Activated CD4-positive, alpha-beta memory T cell treated with anti-CD3 and anti-CD28 coated beads, Interleukin-2, amount 10 ng/mL, durations not matched to agents 7 days and 5 days (primary cell): ENCODE measurements around the gene HLA-DOB. TPM values are rescaled to one million over a fixed set of nuclear protein-coding genes. Genes with fewer than 3 reads are reported as not detected.
A peak's percentile ranks its signal among the peaks of the same experiment; 100 is the strongest.

Source experiments
- CTCF ChIA-PET: fragments of 350-600 bp; sonication (Branson Sonifier 250); formaldehyde crosslinking; loops from one replicate; lab custom pipeline; 2021; ENCODE audit warnings: antibody characterized with exemption, inconsistent platforms; lab: Charles Lee
- POLR2A ChIA-PET: fragments of 350-600 bp; sonication (Branson Sonifier 250); formaldehyde crosslinking; loops from one replicate; lab custom pipeline; 2021; ENCODE audit warnings: antibody characterized with exemption; lab: Charles Lee
- DNase-seq: peaks from one replicate; pipeline ENCODE4 v3.0.0-alpha.2; 2020
- H3K27ac Mint-ChIP-seq: one replicate; pipeline ENCODE4 v1.8.0; 2021; ENCODE audit warnings: mild to moderate bottlenecking, mixed read lengths
- H3K27me3 Mint-ChIP-seq: one replicate; pipeline ENCODE4 v1.8.0; 2021; ENCODE audit warnings: mixed read lengths
- H3K36me3 Mint-ChIP-seq: one replicate; pipeline ENCODE4 v1.8.0; 2021; ENCODE audit warnings: low read depth, mixed read lengths
- H3K4me1 Mint-ChIP-seq: one replicate; pipeline ENCODE4 v1.8.0; 2021; ENCODE audit warnings: mixed read lengths
- H3K4me3 Mint-ChIP-seq: one replicate; pipeline ENCODE4 v1.8.0; 2021; ENCODE audit warnings: mild to moderate bottlenecking, mixed read lengths
- H3K9me3 Mint-ChIP-seq: one replicate; pipeline ENCODE4 v1.8.0; 2021; ENCODE audit warnings: mixed read lengths
- total RNA-seq, 2 experiments: library from RNA; stranded (reverse); gene quantifications; one replicate each; pipeline ENCODE4 v1.2.3, GENCODE V29; 2021

The HLA-DOB gene
- 1 to 10 TPM; 1.5 to 2.2 TPM for total RNA-seq

- ChIA-PET POLR2A (interaction anchor here (1.0 kb wide), 1 partner anchor 21 kb away, joined by 4 read pairs; the partner anchor contains the start of gene TAP2), CTCF (interaction anchor here (0.7 kb wide), 1 partner anchor 51 kb away, joined by 3 read pairs; no protein-coding TSS in a partner anchor)
- no peak within 1 kb of the TSS for H3K4me3 Mint-ChIP-seq
- no peaks in the 10 kb centered on the region for H3K36me3 Mint-ChIP-seq
- no peaks in the 10 kb centered on the region for H3K9me3 Mint-ChIP-seq
- H3K27ac Mint-ChIP-seq = no peak within 1 kb of the TSS
- no peak for DNase-seq
- peaks cover 2% of the 10 kb centered on the region for H3K27me3 Mint-ChIP-seq
- H3K4me1 Mint-ChIP-seq = no peaks in the 10 kb centered on the region
These were observed at the start of gene HLA-DOB for GRCh38 chr6:32816746-32817204. Gene HLA-DOB (minus strand): TSS chr6:32817002. CDS start chr6:32816951, 51 bp downstream.

- CTCF ChIA-PET = interaction anchor here (4.8 to 7.9 kb wide), 2 partner anchors 26 to 120 kb away, joined by 45 to 234 read pairs; partner anchors contain the start of gene TAP2
- peak overlapping the region; percentile 72 for H3K27ac Mint-ChIP-seq
- peaks cover 28% of the 10 kb centered on the region for H3K36me3 Mint-ChIP-seq
- POLR2A ChIA-PET = interaction anchor here (1.9 to 4.3 kb wide), 3 partner anchors 11 to 20 kb away, joined by 4 to 58 read pairs (median 22); partner anchors contain the start of genes PSMB8, PSMB9 and TAP1
- no peaks in the 10 kb centered on the region for H3K9me3 Mint-ChIP-seq
- H3K27me3 Mint-ChIP-seq = peaks cover 7% of the 10 kb centered on the region
- DNase-seq = no peak
- peaks cover 36% of the 10 kb centered on the region for H3K4me1 Mint-ChIP-seq
- H3K4me3 Mint-ChIP-seq = no peak overlapping the region
These were observed 49.1 kb upstream of the HLA-DOB start for GRCh38 chr6:32865724-32866443.

- no peak overlapping the region for H3K4me3 Mint-ChIP-seq
These were observed 45.9 kb upstream of the HLA-DOB start for GRCh38 chr6:32862725-32863124.

GRCh38 chr6:32860674-32861073 is 43.9 kb upstream of the HLA-DOB start:
- DNase-seq = no peak
- CTCF ChIA-PET = interaction anchor here (8.0 to 9.6 kb wide), 2 partner anchors 8 to 21 kb away, joined by 95 to 337 read pairs; partner anchors contain the start of gene TAP2
- Mint-ChIP-seq H3K27me3 (no peaks in the 10 kb centered on the region), H3K4me1 (peaks cover 53% of the 10 kb centered on the region), H3K27ac (peak overlapping the region; percentile 9), H3K4me3 (no peak overlapping the region), H3K9me3 (no peaks in the 10 kb centered on the region), H3K36me3 (peaks cover 72% of the 10 kb centered on the region)
- POLR2A ChIA-PET = interaction anchor here (1.2 to 9.4 kb wide), 2 partner anchors 21 to 111 kb away, joined by 3 to 1055 read pairs; partner anchors contain the start of genes PSMB8 and TAP2

More at GRCh38 chr6:32862725-32863124, 45.9 kb upstream of the HLA-DOB start:
- ChIA-PET CTCF (interaction anchor here (2.6 kb wide), 1 partner anchor 24 kb away, joined by 18 read pairs; the partner anchor contains the start of gene TAP2), POLR2A (interaction anchor here (2.6 to 3.6 kb wide), 2 partner anchors 8 to 18 kb away, joined by 10 to 22 read pairs; partner anchors contain the start of genes PSMB8, PSMB9 and TAP1)
- H3K36me3 Mint-ChIP-seq = peaks cover 57% of the 10 kb centered on the region
- no peak for DNase-seq
- no peak overlapping the region for H3K27ac Mint-ChIP-seq
- peaks cover 54% of the 10 kb centered on the region for H3K4me1 Mint-ChIP-seq
- no peaks in the 10 kb centered on the region for H3K27me3 Mint-ChIP-seq
- no peaks in the 10 kb centered on the region for H3K9me3 Mint-ChIP-seq

GRCh38 chr6:32858194-32858593 is 41.4 kb upstream of the HLA-DOB start:
- Mint-ChIP-seq H3K4me1 (peaks cover 48% of the 10 kb centered on the region), H3K27me3 (no peaks in the 10 kb centered on the region), H3K4me3 (no peak overlapping the region), H3K27ac (peak overlapping the region; percentile 53), H3K36me3 (peaks cover 84% of the 10 kb centered on the region), H3K9me3 (no peaks in the 10 kb centered on the region)
- CTCF ChIA-PET = interaction anchor here (1.1 to 9.6 kb wide), 8 partner anchors 10 to 127 kb away, joined by 3 to 337 read pairs (median 4); partner anchors contain the start of genes PSMB8 and TAP2
- no peak for DNase-seq
- POLR2A ChIA-PET = interaction anchor here (0.5 to 9.4 kb wide), 4 partner anchors 10 to 113 kb away, joined by 3 to 1055 read pairs (median 170); partner anchors contain the start of genes BRD2, PSMB8 and TAP2

- POLR2A ChIA-PET = interaction anchor here (1.3 to 9.4 kb wide), 4 partner anchors 11 to 123 kb away, joined by 4 to 1055 read pairs (median 170); partner anchors contain the start of genes BRD2, PSMB8 and TAP2
- peaks cover 48% of the 10 kb centered on the region for H3K4me1 Mint-ChIP-seq
- H3K36me3 Mint-ChIP-seq = peaks cover 87% of the 10 kb centered on the region
- DNase-seq = no peak
- H3K9me3 Mint-ChIP-seq = no peaks in the 10 kb centered on the region
- peak overlapping the region; percentile 56 for H3K27ac Mint-ChIP-seq
- H3K4me3 Mint-ChIP-seq = peak overlapping the region; percentile 100
- CTCF ChIA-PET = interaction anchor here (1.1 to 9.6 kb wide), 7 partner anchors 11 to 128 kb away, joined by 3 to 337 read pairs (median 5); partner anchors contain the start of genes PSMB8 and TAP2
- no peaks in the 10 kb centered on the region for H3K27me3 Mint-ChIP-seq
These were observed 40.5 kb upstream of the HLA-DOB start for GRCh38 chr6:32857156-32857891.

- Mint-ChIP-seq H3K4me3 (peak overlapping the region; percentile 100), H3K36me3 (peaks cover 90% of the 10 kb centered on the region)
- no peak for DNase-seq
These were observed 38.8 kb upstream of the HLA-DOB start for GRCh38 chr6:32855467-32856174.

GRCh38 chr6:32854376-32855178 is 37.8 kb upstream of the HLA-DOB start:
- Mint-ChIP-seq H3K4me3 (peak overlapping the region; percentile 100), H3K4me1 (peaks cover 62% of the 10 kb centered on the region), H3K36me3 (peaks cover 92% of the 10 kb centered on the region), H3K27ac (peak overlapping the region; percentile 99), H3K9me3 (no peaks in the 10 kb centered on the region), H3K27me3 (no peaks in the 10 kb centered on the region)
- POLR2A ChIA-PET = interaction anchor here (0.8 to 9.4 kb wide), 18 partner anchors 10 to 1190 kb away, joined by 3 to 1055 read pairs (median 4); partner anchors contain the start of genes BRD2, GPANK1, HLA-DPB1 and PSMB8
- peak; percentile 69 for DNase-seq
- CTCF ChIA-PET = interaction anchor here (1.1 to 9.6 kb wide), 13 partner anchors 9 to 422 kb away, joined by 3 to 337 read pairs (median 11); partner anchors contain the start of genes BRD2, PSMB8 and TAP2

More at GRCh38 chr6:32855467-32856174, 38.8 kb upstream of the HLA-DOB start:
- Mint-ChIP-seq H3K9me3 (no peaks in the 10 kb centered on the region), H3K4me1 (peaks cover 57% of the 10 kb centered on the region), H3K27me3 (no peaks in the 10 kb centered on the region), H3K27ac (peak overlapping the region; percentile 99)
- ChIA-PET POLR2A (interaction anchor here (0.8 to 9.4 kb wide), 11 partner anchors 9 to 728 kb away, joined by 3 to 1055 read pairs (median 6); partner anchors contain the start of genes ATF6B, BRD2, PSMB8 and TAP2), CTCF (interaction anchor here (1.1 to 9.6 kb wide), 11 partner anchors 11 to 423 kb away, joined by 3 to 337 read pairs (median 7); partner anchors contain the start of genes PSMB8 and TAP2)

- Mint-ChIP-seq H3K27ac (peak within 1 kb of the TSS; percentile 99), H3K4me3 (peak within 1 kb of the TSS; percentile 100), H3K27me3 (no peaks in the 10 kb centered on the region), H3K36me3 (peaks cover 91% of the 10 kb centered on the region), H3K9me3 (no peaks in the 10 kb centered on the region), H3K4me1 (peaks cover 59% of the 10 kb centered on the region)
- POLR2A ChIA-PET = interaction anchor here (0.8 to 9.4 kb wide), 28 partner anchors 11 to 1189 kb away, joined by 3 to 1055 read pairs (median 4); partner anchors contain the start of genes ATF6B, BRD2, GPANK1 and GPSM3
- CTCF ChIA-PET = interaction anchor here (0.6 to 9.6 kb wide), 20 partner anchors 9 to 395 kb away, joined by 3 to 337 read pairs (median 6); partner anchors contain the start of genes BRD2, HLA-DMA, PSMB8 and RING1
- peak; percentile 95 for DNase-seq
These were observed 37.0 kb upstream of the HLA-DOB start, which contains the start of the genes PSMB9 and TAP1 for GRCh38 chr6:32853541-32854375. Gene PSMB9 (plus strand): TSS chr6:32854192. CDS start chr6:32854230, 38 bp downstream. Gene TAP1 (minus strand): TSS chr6:32853704. CDS start chr6:32853636, 68 bp downstream.
